NCI-H1092 (cell line): ENCODE measurements around the gene ARMC2.

Experiments used
- DNase-seq: peaks from one replicate; lab custom pipeline; 2025; lab: John Stamatoyannopoulos, UW

The ARMC2 gene

GRCh38 chr6:108988296-108988695 lies 140.1 kb downstream of the ARMC2 start:
- DNase-seq, result no peak

- DNase-seq, result no peak
These were observed 140.5 kb downstream of the ARMC2 start for GRCh38 chr6:108988765-108989164.

GRCh38 chr6:108989700-108990099 lies 141.5 kb downstream of the ARMC2 start:
- DNase-seq, result no peak

GRCh38 chr6:108993876-108994275 lies 145.7 kb downstream of the ARMC2 start:
- DNase-seq, result no peak

- DNase-seq, result no peak
These were observed 147.1 kb downstream of the ARMC2 start for GRCh38 chr6:108995296-108995695.

GRCh38 chr6:108996208-108996607 lies 148.0 kb downstream of the ARMC2 start:
- no peak for DNase-seq

GRCh38 chr6:108998485-108998884 lies 150.3 kb downstream of the ARMC2 start:
- no peak for DNase-seq

GRCh38 chr6:108999428-108999827 lies 151.2 kb downstream of the ARMC2 start:
- no peak for DNase-seq

- no peak for DNase-seq
These were observed 152.1 kb downstream of the ARMC2 start for GRCh38 chr6:109000289-109000688.

- no peak for DNase-seq
These were observed 153.2 kb downstream of the ARMC2 start for GRCh38 chr6:109001291-109001894.

- DNase-seq, result no peak
These were observed 154.0 kb downstream of the ARMC2 start for GRCh38 chr6:109002051-109002697.

- no peak for DNase-seq
These were observed 154.7 kb downstream of the ARMC2 start for GRCh38 chr6:109002882-109003281.

- DNase-seq, result no peak
These were observed 158.6 kb downstream of the ARMC2 start for GRCh38 chr6:109006818-109007217.

- DNase-seq, result no peak
These were observed 159.3 kb downstream of the ARMC2 start for GRCh38 chr6:109007521-109007920.

- no peak for DNase-seq
These were observed 159.8 kb downstream of the ARMC2 start for GRCh38 chr6:109008054-109008453.

GRCh38 chr6:109008537-109009235 lies 160.5 kb downstream of the ARMC2 start:
- no peak for DNase-seq

GRCh38 chr6:109009236-109009961 lies 161.2 kb downstream of the ARMC2 start:
- peak; percentile 63 for DNase-seq

GRCh38 chr6:109009962-109010704 lies 161.9 kb downstream of the ARMC2 start:
- DNase-seq, result no peak

GRCh38 chr6:109010705-109011102 lies 162.5 kb downstream of the ARMC2 start:
- no peak for DNase-seq

GRCh38 chr6:109013656-109014305 lies 165.6 kb downstream of the ARMC2 start:
- DNase-seq, result no peak

- no peak for DNase-seq
These were observed 166.4 kb downstream of the ARMC2 start for GRCh38 chr6:109014606-109015005.
